Pancreas (tissue), 10 donors: Measurements from ENCODE around the gene TTLL7. TPM values are rescaled to one million over a fixed set of nuclear protein-coding genes. Genes with fewer than 3 reads are reported as not detected.

Experiments used
- ATAC-seq, 4 donors: fragments of 200-7000 bp; cut with Tn5 transposase; one replicate each; pipeline versions ENCODE4 v1.8.0 to v1.9.1; 2020; ENCODE audit warnings: mild to moderate bottlenecking in 4 of 4, moderate library complexity in 4 of 4
- DNase-seq, 6 donors: peaks; one replicate each; pipeline ENCODE4 v3.0.0-alpha.2; 2020
- FAIRE-seq: peaks from 2 replicates; lab custom pipeline; 2012; peaks lifted over from hg19 to GRCh38; lab: Jason Lieb, UNC
- H3K27ac ChIP-seq, 4 donors: fragments of 200-600 bp; sonication (generic); 1 replicate in 3 of 4; 2 replicates in 1 of 4; pipeline versions ENCODE4 v1.5.0 to v1.8.0; 2020
- H3K27me3 ChIP-seq, 4 donors: fragments of 200-600 bp; one replicate each; pipeline ENCODE4 v1.8.0; 2021
- H3K36me3 ChIP-seq, 3 donors: fragments of 200-600 bp; sonication (generic) in 1 of 3; one replicate each; pipeline versions ENCODE4 v1.5.0 to v1.8.0; 2020 to 2021
- H3K4me1 ChIP-seq, 3 donors: fragments of 200-600 bp; one replicate each; pipeline ENCODE4 v1.8.0; 2021
- H3K4me3 ChIP-seq, 4 donors: fragments of 200-600 bp; sonication (generic) in 2 of 4; one replicate each; pipeline versions ENCODE4 v1.5.0 to v1.8.0; 2020 to 2021
- H3K9me3 ChIP-seq, 4 donors: fragments of 200-600 bp; one replicate each; pipeline ENCODE4 v1.8.0; 2021
- WGBS, 2 donors: extraction: QIAGEN DNeasy Blood & Tissue Kit; methylation state at CpG; one replicate each; pipeline ENCODE4 v1.1.7; 2013; 5-methylcytosine and 5-hydroxymethylcytosine counted together
- intact Hi-C, 3 donors: fragments of 100-400 bp; cut with DNase I; formaldehyde crosslinking; loops; one replicate each; pipeline versions ENCODE4 v1.11.1 to v1.14.2; 2022
- polyA plus RNA-seq, 2 donors: library from polyadenylated mRNA; stranded (reverse); fragments of 200-250 nt; gene quantifications; one replicate each; pipeline ENCODE4 v1.2.3, GENCODE V29; 2013
- total RNA-seq, 6 donors: library from RNA; stranded (reverse); fragmentation: NEBNext Ultra II Directional in 4 of 6; extraction: Animal tissue kit (Norgen Biotek cat#: 25700) in 4 of 6; gene quantifications; one replicate each; pipeline versions ENCODE4 v1.2.1 to v1.2.4, GENCODE V29; 2021 to 2023
- TF ChIP-seq, protein P1 (sequence below), 4 donors: fragments of 200-600 bp; sonication (generic) in 3 of 4; IDR thresholded peaks; one replicate each; pipeline versions ENCODE4 v1.5.0 to v1.8.0; 2021; ENCODE audit warnings: antibody characterized with exemption in 4 of 4
- donor health status: healthy with polysubstance abuse.
- donor health status: DM: no; HTN: no; CAD: no; lungs with moderate emphysema.
- donor health status: DM: no; HTN: no; CAD: no.
- donor health status: control.
- donor health status: control.
- donor health status: Bipolar disorder and iron deficiency.
- donor health status: DM: yes; HTN: yes; CAD: no.
- donor health status: DM: no; HTN: no; CAD: no.
- donor health status: DM: no; HTN: no; CAD: no.
- donor health status: DM: yes; HTN: yes; CAD: no.

The TTLL7 gene
- total and polyA plus RNA-seq, 8 donors = 10.5 to 22.4 (median 13.0) TPM

DNA sequence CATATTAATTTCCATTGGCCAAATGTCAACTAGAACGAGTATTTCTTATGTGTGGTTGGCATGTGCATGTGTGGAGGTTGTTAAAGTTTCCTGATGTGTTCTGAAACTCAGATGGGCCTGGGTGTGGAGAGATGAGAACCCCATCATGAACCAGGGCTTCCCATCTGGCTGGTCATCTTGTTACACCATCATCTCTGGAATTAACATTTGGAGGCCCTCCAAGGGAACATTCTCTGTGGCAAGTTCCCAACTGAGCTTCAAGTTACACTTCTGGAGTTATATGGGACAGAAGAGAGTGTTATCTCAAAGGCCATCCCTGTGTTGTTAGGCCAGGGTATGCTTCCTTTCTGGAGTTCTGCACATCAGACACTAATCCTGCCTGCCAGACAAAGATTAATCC is 183.6 kb downstream of the TTLL7 start:
- Histone ChIP-seq H3K4me1 (peaks cover 0 to 8% (median 0%) of the 10 kb centered on the region in 3 donors), H3K36me3 (no peaks in the 10 kb centered on the region), H3K27ac (no peak overlapping the region), H3K27me3 (no peaks in the 10 kb centered on the region), H3K9me3 (no peaks in the 10 kb centered on the region), H3K4me3 (no peak overlapping the region)
- TF ChIP-seq, protein P1, sequence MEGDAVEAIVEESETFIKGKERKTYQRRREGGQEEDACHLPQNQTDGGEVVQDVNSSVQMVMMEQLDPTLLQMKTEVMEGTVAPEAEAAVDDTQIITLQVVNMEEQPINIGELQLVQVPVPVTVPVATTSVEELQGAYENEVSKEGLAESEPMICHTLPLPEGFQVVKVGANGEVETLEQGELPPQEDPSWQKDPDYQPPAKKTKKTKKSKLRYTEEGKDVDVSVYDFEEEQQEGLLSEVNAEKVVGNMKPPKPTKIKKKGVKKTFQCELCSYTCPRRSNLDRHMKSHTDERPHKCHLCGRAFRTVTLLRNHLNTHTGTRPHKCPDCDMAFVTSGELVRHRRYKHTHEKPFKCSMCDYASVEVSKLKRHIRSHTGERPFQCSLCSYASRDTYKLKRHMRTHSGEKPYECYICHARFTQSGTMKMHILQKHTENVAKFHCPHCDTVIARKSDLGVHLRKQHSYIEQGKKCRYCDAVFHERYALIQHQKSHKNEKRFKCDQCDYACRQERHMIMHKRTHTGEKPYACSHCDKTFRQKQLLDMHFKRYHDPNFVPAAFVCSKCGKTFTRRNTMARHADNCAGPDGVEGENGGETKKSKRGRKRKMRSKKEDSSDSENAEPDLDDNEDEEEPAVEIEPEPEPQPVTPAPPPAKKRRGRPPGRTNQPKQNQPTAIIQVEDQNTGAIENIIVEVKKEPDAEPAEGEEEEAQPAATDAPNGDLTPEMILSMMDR (IDR thresholded peaks at IDR 0.05) = no peak
- ATAC-seq (peak in 1 of 4 donors; percentile 6), DNase-seq (peak in 1 of 6 donors; percentile 15), FAIRE-seq (no peak)
- intact Hi-C loops = no loop called here
- 37 to 51% methylated on average over 1 of the region's 1 CpG for WGBS, 2 donors

Other genes with a start within 250 kb of the TTLL7 start
- gene PRKACB, start 145.1 kb upstream of the TTLL7 start, total RNA-seq = 10 to 100 TPM in 4 of 6 donors, 1 to 10 TPM in 2; 8.0 to 29.7 (median 14.0) TPM
- gene PRKACB, start 145.1 kb upstream of the TTLL7 start, polyA plus RNA-seq = 10 to 100 TPM in 1 of 2 donors, 1 to 10 TPM in 1; 7.3 to 21.5 TPM